ENCODE data around the gene PORCN.

DNA sequence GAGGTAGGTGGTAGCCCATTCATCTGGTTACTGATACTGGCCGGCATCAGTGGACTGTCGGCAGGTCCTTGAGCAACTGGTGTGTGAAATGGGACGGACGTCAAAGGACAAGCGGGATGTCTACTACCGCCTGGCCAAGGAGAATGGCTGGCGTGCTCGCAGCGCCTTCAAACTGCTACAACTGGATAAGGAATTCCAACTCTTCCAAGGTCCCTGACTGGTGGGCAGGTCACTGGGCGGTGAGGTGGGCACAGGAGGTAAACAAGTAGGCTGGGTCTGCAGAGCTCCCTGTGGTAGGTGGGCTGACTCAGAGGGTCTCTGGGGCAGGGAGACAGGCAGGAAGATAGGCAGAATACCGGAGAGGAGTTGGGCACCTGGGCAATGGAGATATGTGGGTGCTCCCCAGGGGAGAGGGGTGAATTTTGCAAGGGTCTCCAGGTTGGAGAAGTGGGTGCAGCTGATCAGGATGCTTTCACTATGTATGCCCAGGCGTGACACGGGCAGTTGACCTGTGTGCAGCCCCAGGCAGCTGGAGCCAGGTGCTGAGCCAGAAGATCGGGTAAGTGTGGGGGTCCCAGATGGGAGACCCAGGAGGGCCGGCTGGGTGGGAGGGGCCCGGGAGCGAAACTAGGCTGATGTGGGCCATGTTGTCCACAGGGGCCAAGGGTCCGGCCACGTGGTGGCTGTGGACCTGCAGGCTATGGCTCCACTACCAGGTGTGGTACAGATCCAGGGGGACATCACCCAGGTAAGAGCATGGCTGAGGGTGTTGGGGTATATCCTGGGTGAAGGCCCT is 30.6 kb upstream of the PORCN start:
- TF ChIP-seq, protein P1, sequence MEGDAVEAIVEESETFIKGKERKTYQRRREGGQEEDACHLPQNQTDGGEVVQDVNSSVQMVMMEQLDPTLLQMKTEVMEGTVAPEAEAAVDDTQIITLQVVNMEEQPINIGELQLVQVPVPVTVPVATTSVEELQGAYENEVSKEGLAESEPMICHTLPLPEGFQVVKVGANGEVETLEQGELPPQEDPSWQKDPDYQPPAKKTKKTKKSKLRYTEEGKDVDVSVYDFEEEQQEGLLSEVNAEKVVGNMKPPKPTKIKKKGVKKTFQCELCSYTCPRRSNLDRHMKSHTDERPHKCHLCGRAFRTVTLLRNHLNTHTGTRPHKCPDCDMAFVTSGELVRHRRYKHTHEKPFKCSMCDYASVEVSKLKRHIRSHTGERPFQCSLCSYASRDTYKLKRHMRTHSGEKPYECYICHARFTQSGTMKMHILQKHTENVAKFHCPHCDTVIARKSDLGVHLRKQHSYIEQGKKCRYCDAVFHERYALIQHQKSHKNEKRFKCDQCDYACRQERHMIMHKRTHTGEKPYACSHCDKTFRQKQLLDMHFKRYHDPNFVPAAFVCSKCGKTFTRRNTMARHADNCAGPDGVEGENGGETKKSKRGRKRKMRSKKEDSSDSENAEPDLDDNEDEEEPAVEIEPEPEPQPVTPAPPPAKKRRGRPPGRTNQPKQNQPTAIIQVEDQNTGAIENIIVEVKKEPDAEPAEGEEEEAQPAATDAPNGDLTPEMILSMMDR (IDR thresholded peaks at IDR 0.05; ENCODE audit: extremely low read depth in 1 of 2, insufficient read depth in 1 of 2, low read depth in 1 of 2, low read length in 2 of 2): no peak
- TF ChIP-seq POLR2AphosphoS5 (IDR thresholded peaks at IDR 0.05; ENCODE audit: insufficient read depth, low read depth, low read length) (no peak), POLR2A (IDR thresholded peaks at IDR 0.05; ENCODE audit: low read depth, low read length) (no peak), EZH2 (IDR thresholded peaks at IDR 0.05; ENCODE audit: borderline replicate concordance, low read depth, low read length, severe bottlenecking) (no peak), MYC (IDR thresholded peaks at IDR 0.05; ENCODE audit: low read depth, low read length) (no peak), FOS (IDR thresholded peaks at IDR 0.05; ENCODE audit: borderline replicate concordance, insufficient read depth, low read length) (no peak), JUN (IDR thresholded peaks at IDR 0.05; ENCODE audit: borderline replicate concordance, insufficient read depth, insufficient read length, low read depth) (no peak), GATA2 (IDR thresholded peaks at IDR 0.05; ENCODE audit: insufficient read depth, insufficient read length, low read depth, low read length) (no peak)
- TF ChIP-seq, protein P2, sequence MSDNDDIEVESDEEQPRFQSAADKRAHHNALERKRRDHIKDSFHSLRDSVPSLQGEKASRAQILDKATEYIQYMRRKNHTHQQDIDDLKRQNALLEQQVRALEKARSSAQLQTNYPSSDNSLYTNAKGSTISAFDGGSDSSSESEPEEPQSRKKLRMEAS (IDR thresholded peaks at IDR 0.05; ENCODE audit: insufficient read depth, insufficient read length): no peak
